Neural progenitor cell (in vitro differentiated cells): ENCODE measurements around the gene ZSCAN4.

Source experiments
- CTCF ChIP-seq: fragments of 200-600 bp; sonication (generic); IDR thresholded peaks from 2 replicates; pipeline ENCODE4 v1.5.1; 2017; ENCODE audit warnings: antibody characterized with exemption, mild to moderate bottlenecking
- EZH2 ChIP-seq: fragments of 200-600 bp; sonication (generic); IDR thresholded peaks from 2 replicates; pipeline ENCODE4 v1.6.1; 2017; ENCODE audit warnings: antibody characterized with exemption, mild to moderate bottlenecking, moderate library complexity

DNA sequence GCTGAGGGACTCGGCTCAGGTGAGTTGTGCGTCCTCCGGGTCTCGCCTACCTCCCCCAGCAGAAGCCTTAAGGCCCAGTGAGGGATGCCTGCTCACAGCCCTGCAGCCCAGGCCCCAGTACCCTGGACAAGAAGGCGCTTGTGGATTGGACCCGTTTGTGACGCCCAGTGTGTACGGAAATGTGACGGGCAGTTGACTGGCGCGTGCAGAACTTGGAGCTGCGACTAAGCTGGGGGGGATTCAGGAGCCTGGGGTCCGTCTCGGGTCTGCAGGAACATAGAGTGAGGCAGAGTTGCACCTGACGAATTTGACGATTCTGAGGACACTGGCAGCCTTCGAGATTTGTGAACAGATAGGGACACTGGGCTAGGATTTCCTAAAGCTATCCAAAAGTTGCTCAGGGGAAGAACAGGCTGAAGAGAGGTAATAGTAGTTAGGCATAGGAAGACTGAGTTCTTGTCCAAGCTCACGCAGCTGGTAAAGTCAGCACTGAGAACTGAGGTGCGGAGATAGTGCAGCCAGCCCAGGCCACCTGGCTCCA is 13.6 kb downstream of the ZSCAN4 start:
- TF ChIP-seq CTCF: no peak
- no peak for TF ChIP-seq EZH2
